SK-N-SH (cell line): Measurements from ENCODE around the gene PRADC1. TPM values are rescaled to one million over a fixed set of nuclear protein-coding genes. Genes with fewer than 3 reads are reported as not detected.

Experiments
- CTCF ChIA-PET: fragments of 300-600, 350-600 bp; formaldehyde crosslinking; extraction: SDS; loops from one replicate; lab custom pipeline; 2021; lab: Yijun Ruan, JAX
- POLR2A ChIA-PET: fragments of 350-600 bp; sonication (Branson Sonifier 250); formaldehyde crosslinking; extraction: SDS; loops from one replicate; lab custom pipeline; 2020; ENCODE audit warnings: antibody characterized with exemption, inconsistent platforms; lab: Yijun Ruan, JAX
- DNase-seq: peaks from one replicate; pipeline ENCODE4 v3.0.0; 2012
- H2AFZ ChIP-seq: fragments of 200-600 bp; sonication (generic); 2 replicates; pipeline ENCODE4 v1.8.1; 2016; ENCODE audit warnings: antibody characterized with exemption, mild to moderate bottlenecking, low read depth
- H3F3A ChIP-seq: fragments of 200-600 bp; sonication (generic); replicated peaks from 2 replicates; pipeline ENCODE3; 2016; ENCODE audit warnings: antibody characterized with exemption, mild to moderate bottlenecking; ENCODE audit not compliant: insufficient read depth
- H3K27ac ChIP-seq, 2 experiments: fragments of 200-500 bp in 1 of 2; fragments of 200-600 bp in 1 of 2; sonication (Bioruptor generic) in 1 of 2; sonication (generic), shearing (Covaris generic) in 1 of 2; 2 replicates each; pipeline versions ENCODE4 v1.5.1 to v1.6.1; 2014 to 2016; ENCODE audit warnings: low read depth in 2 of 2, inconsistent platforms in 1 of 2, low read length in 1 of 2, mild to moderate bottlenecking in 1 of 2, mixed read lengths in 1 of 2
- H3K27me3 ChIP-seq: fragments of 200-600 bp; sonication (generic), shearing (Covaris generic); 2 replicates; pipeline ENCODE4 v1.6.1; 2016; ENCODE audit warnings: mixed run types; ENCODE audit not compliant: insufficient read depth
- H3K36me3 ChIP-seq, 2 experiments: fragments of 200-500 bp in 1 of 2; fragments of 200-600 bp in 1 of 2; sonication (Bioruptor generic) in 1 of 2; sonication (generic) in 1 of 2; replicated peaks in 1 of 2; 2 replicates each; pipeline versions ENCODE3 to v1.5.1; 2014 to 2016; ENCODE audit warnings: low read length in 1 of 2, mild to moderate bottlenecking in 1 of 2; ENCODE audit not compliant: insufficient read depth in 2 of 2, control insufficient read depth in 1 of 2
- H3K4me1 ChIP-seq, 2 experiments: fragments of 200-500 bp in 1 of 2; fragments of 200-600 bp in 1 of 2; sonication (Bioruptor generic) in 1 of 2; sonication (generic), shearing (Covaris generic) in 1 of 2; 2 replicates each; pipeline versions ENCODE4 v1.5.1 to v1.6.1; 2014 to 2016; ENCODE audit warnings: low read depth in 1 of 2, low read length in 1 of 2, mixed run types in 1 of 2; ENCODE audit not compliant: insufficient read depth in 2 of 2, control insufficient read depth in 1 of 2
- H3K4me2 ChIP-seq: fragments of 200-600 bp; sonication (generic), shearing (Covaris generic); 2 replicates; pipeline ENCODE4 v1.6.1; 2017; ENCODE audit warnings: mixed run types
- H3K4me3 ChIP-seq, 2 experiments: fragments of 200-500 bp in 1 of 2; fragments of 200-600 bp in 1 of 2; sonication (Bioruptor generic) in 1 of 2; sonication (generic), shearing (Covaris generic) in 1 of 2; 2 replicates each; pipeline versions ENCODE4 v1.5.1 to v1.8.1; 2014 to 2016; ENCODE audit warnings: low read depth in 2 of 2, inconsistent platforms in 1 of 2, low read length in 1 of 2, mild to moderate bottlenecking in 1 of 2, mixed read lengths in 1 of 2, moderate library complexity in 1 of 2
- H3K79me2 ChIP-seq: fragments of 200-600 bp; sonication (generic); 2 replicates; pipeline ENCODE4 v1.8.1; 2017; ENCODE audit warnings: mild to moderate bottlenecking; ENCODE audit not compliant: insufficient read depth
- H3K9ac ChIP-seq: fragments of 200-600 bp; sonication (generic); 2 replicates; pipeline ENCODE4 v1.6.1; 2017; ENCODE audit warnings: mixed run types
- H3K9me2 ChIP-seq: fragments of 200-600 bp; sonication (generic); 2 replicates; pipeline ENCODE4 v1.6.1; 2017; ENCODE audit warnings: mixed run types
- H3K9me3 ChIP-seq: fragments of 200-600 bp; sonication (generic); 2 replicates; pipeline ENCODE4 v1.6.1; 2017; ENCODE audit warnings: mixed run types, mild to moderate bottlenecking, moderate library complexity
- H4K20me1 ChIP-seq: fragments of 200-600 bp; sonication (generic); 2 replicates; pipeline ENCODE4 v1.6.1; 2017; ENCODE audit warnings: mild to moderate bottlenecking, mixed run types; ENCODE audit not compliant: insufficient read depth
- CTCF ChIP-seq: fragments of 200-600 bp; sonication (generic); IDR thresholded peaks from 2 replicates; pipeline ENCODE4 v1.6.1; 2017; ENCODE audit warnings: antibody characterized with exemption, mild to moderate bottlenecking, moderate library complexity
- ELF1 ChIP-seq: IDR thresholded peaks from 2 replicates; pipeline ENCODE4 v1.4.0; 2012
- FOSL2 ChIP-seq: IDR thresholded peaks from 2 replicates; pipeline ENCODE4 v1.4.0; 2012; ENCODE audit warnings: low read depth, mild to moderate bottlenecking, moderate library complexity, borderline replicate concordance
- FOXJ3 ChIP-seq: sonication (generic); formaldehyde crosslinking; IDR thresholded peaks from 2 replicates; pipeline ENCODE4 v1.5.1; 2020; ENCODE audit warnings: mild to moderate bottlenecking, missing genetic modification reagents
- FOXM1 ChIP-seq: IDR thresholded peaks from 2 replicates; pipeline ENCODE4 v1.4.0; 2012; ENCODE audit warnings: low read depth, mild to moderate bottlenecking
- RFX5 ChIP-seq: IDR thresholded peaks from 2 replicates; pipeline ENCODE4 v1.6.1; 2012; ENCODE audit warnings: mild to moderate bottlenecking, improper control_type of control experiment, low read length
- SIN3A ChIP-seq: IDR thresholded peaks from 2 replicates; pipeline ENCODE4 v1.6.1; 2012; ENCODE audit warnings: low read depth, mild to moderate bottlenecking, low read length, moderate library complexity, borderline replicate concordance
- USF2 ChIP-seq: fragments of 150-350 bp; IDR thresholded peaks from 2 replicates; pipeline ENCODE4 v1.6.1; 2017; ENCODE audit warnings: antibody characterized with exemption, low read length, low read depth, borderline replicate concordance
- YY1 ChIP-seq: IDR thresholded peaks from 2 replicates; pipeline ENCODE4 v1.4.0; 2012; ENCODE audit warnings: low read depth, mild to moderate bottlenecking
- WGBS: methylation state at CpG from one replicate; pipeline ENCODE4 v1.1.6; 2017; ENCODE audit warnings: low lambda C conversion rate; 5-methylcytosine and 5-hydroxymethylcytosine counted together
- polyA plus RNA-seq, 3 experiments: library from polyadenylated mRNA; depleted of rRNA; stranded (reverse); fragments of >200 nt; gene quantifications; 2 replicates each; pipeline ENCODE4 v1.2.3, GENCODE V29; 2012

PRADC1 gene
- polyA plus RNA-seq, 1 of the 3 experiments (the other 2 are of a cell fraction): 8.5 TPM

- TF ChIP-seq USF2 (no peak), YY1 (no peak), FOXM1 (no peak), ELF1 (no peak), CTCF (peak; percentile 91)
- TF ChIP-seq, all 33 proteins: peak for 5
Measured at GRCh38 chr2:73212448-73213176, 20.4 kb downstream of the PRADC1 start (continued).

DNA sequence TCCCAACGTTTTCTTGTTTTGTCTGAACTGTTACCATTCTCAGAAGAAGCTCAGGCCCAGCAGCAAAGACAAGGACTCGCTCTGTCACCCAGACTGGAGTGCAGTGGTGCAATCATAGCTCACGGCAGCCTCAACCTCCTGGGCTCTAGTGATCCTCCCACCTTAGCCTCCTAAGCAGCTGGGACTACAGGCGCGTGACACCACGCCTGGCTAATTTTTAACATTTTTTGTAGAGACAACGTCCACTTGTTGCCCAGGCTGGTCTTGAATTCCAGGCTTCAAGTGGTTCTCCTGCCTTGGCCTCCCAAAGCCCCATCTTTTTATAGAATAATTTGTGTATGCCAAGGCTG is 21.0 kb downstream of the PRADC1 start:
- no peaks in the 10 kb centered on the region for H3K9me2 ChIP-seq
- H4K20me1 ChIP-seq: no peaks in the 10 kb centered on the region
- ChIA-PET CTCF (interaction anchor here (0.6 to 8.6 kb wide), 40 partner anchors 8 to 442 kb away, joined by 3 to 74 read pairs (median 4); partner anchors contain the start of genes CCT7, NOTO, PRADC1 and SFXN5), POLR2A (interaction anchor here (2.4 kb wide), 1 partner anchor 22 kb away, joined by 8 read pairs; the partner anchor contains the start of gene CCT7)
- no peaks in the 10 kb centered on the region for H3K36me3 ChIP-seq
- 68% methylated on average over 7 of the region's 7 CpGs for WGBS
- DNase-seq: no peak
- H3K4me3 ChIP-seq: no peak overlapping the region
- no peak overlapping the region for H2AFZ ChIP-seq
- peaks cover 11% of the 10 kb centered on the region for H3F3A ChIP-seq
- no peak overlapping the region for H3K9ac ChIP-seq
- TF ChIP-seq FOXM1 (no peak), SIN3A (no peak), RFX5 (no peak), ELF1 (no peak), FOXJ3 (CRISPR knock-in tag) (no peak), FOSL2 (no peak), USF2 (no peak)
- H3K27ac ChIP-seq: peak overlapping the region in 1 of 2 experiments; percentile 47; a peak in 1 of 4 replicates
- no peaks in the 10 kb centered on the region; the same call in 1 of the 2 replicates for H3K27me3 ChIP-seq
- peaks cover 3 to 8% of the 10 kb centered on the region in 2 experiments; a peak in 2 of 4 replicates for H3K4me1 ChIP-seq
- no peaks in the 10 kb centered on the region for H3K9me3 ChIP-seq
- H3K4me2 ChIP-seq: peak overlapping the region; percentile 43; the same call in 1 of the 2 replicates
- peaks cover 28% of the 10 kb centered on the region for H3K79me2 ChIP-seq
